Gastrocnemius medialis (tissue), 4 donors: ENCODE results near the gene ID2.

Experiments used
- POLR2A ChIP-seq, 2 donors: fragments of 450-650 bp; IDR thresholded peaks; one replicate each; pipeline ENCODE4 v1.6.1; 2017; ENCODE audit warnings: antibody characterized with exemption in 2 of 2, mild to moderate bottlenecking in 2 of 2, moderate library complexity in 2 of 2
- TF ChIP-seq, protein P1 (sequence below), 5 experiments: fragments of 450-650 bp in 3 of 5; fragments of 200-600 bp in 2 of 5; sonication (generic) in 2 of 5; IDR thresholded peaks in 4 of 5; conservative IDR thresholded peaks in 1 of 5; 1 replicate in 4 of 5; 2 replicates in 1 of 5; pipeline ENCODE4 v1.5.1; 2016 to 2019; ENCODE audit warnings: antibody characterized with exemption in 5 of 5, mild to moderate bottlenecking in 3 of 5, moderate library complexity in 3 of 5

DNA sequence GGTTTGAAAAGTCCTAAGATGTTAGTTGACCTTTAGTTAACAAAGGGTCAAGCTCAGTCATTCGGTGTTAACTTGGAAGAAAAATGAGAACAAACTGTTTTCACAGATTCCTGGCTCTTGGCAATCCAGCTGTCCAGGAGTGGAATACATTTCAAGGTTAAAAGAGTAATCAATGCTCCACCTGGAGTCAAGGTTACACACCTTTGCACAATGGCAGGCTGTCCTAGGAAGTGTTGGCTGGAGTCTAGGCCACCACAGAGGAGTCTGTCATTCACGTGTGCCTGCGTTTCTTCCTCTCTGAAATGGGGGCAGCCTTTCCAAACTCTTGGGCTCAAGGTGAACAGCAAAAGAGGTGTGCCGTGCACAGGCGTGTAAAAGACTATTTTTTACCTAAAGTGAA, 6.3 kb upstream of the ID2 start:
- TF ChIP-seq, protein P1, sequence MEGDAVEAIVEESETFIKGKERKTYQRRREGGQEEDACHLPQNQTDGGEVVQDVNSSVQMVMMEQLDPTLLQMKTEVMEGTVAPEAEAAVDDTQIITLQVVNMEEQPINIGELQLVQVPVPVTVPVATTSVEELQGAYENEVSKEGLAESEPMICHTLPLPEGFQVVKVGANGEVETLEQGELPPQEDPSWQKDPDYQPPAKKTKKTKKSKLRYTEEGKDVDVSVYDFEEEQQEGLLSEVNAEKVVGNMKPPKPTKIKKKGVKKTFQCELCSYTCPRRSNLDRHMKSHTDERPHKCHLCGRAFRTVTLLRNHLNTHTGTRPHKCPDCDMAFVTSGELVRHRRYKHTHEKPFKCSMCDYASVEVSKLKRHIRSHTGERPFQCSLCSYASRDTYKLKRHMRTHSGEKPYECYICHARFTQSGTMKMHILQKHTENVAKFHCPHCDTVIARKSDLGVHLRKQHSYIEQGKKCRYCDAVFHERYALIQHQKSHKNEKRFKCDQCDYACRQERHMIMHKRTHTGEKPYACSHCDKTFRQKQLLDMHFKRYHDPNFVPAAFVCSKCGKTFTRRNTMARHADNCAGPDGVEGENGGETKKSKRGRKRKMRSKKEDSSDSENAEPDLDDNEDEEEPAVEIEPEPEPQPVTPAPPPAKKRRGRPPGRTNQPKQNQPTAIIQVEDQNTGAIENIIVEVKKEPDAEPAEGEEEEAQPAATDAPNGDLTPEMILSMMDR (IDR thresholded peaks at IDR 0.05 in 4 of 5, conservative IDR thresholded peaks at IDR 0.05 in 1 of 5) = no peak
- no peak for TF ChIP-seq POLR2A (IDR thresholded peaks at IDR 0.05)
